ENCODE results near the gene UBASH3A.

Gene UBASH3A

DNA sequence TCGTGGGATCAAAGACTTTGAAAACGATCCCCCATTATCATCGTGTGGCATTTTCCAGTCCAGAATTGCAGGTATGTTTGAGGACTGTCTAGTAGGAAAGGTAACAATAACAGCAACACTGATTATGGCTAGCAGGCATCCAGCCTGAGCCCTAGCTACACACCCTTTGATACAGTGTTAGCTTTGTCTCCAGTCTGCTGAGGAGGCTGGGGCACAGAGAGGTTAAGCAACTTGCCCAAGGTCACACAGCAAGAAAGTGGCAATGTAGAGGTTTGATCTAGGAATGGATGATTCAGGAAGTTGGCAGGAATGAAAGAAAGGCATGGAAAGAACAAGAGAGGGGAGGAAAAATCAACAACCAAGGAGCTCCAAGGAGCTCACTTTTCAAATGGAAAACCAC is 31.2 kb downstream of the UBASH3A start:
- DNase-seq, result no peak

DNA sequence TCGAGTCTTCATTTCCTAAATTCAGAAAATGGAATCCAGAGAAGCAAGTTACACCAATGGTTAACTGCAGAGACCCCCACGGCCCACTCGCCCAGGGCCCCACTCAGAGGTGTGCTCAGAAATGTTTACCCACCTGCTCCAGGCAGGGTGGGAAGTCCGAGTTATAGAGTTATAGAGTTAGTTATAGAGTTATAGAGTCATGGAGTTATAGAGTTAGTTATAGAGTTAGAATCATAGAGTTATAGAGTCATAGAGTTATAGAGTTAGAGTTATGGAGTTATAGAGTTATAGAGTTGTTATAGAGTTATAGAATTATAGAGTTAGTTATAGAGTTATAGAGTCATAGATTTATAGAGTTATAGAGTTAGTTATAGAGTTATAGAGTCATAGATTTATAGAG is 31.7 kb downstream of the UBASH3A start:
- DNase-seq, result no peak

- DNase-seq, result no peak
Observed at GRCh38 chr21:42435833-42436232, 32.1 kb downstream of the UBASH3A start.

GRCh38 chr21:42436914-42437313 is 33.2 kb downstream of the UBASH3A start:
- no peak for DNase-seq

GRCh38 chr21:42437786-42438185 is 34.1 kb downstream of the UBASH3A start:
- DNase-seq, result no peak

GRCh38 chr21:42438316-42439205 is 34.9 kb downstream of the UBASH3A start:
- DNase-seq, result no peak

DNA sequence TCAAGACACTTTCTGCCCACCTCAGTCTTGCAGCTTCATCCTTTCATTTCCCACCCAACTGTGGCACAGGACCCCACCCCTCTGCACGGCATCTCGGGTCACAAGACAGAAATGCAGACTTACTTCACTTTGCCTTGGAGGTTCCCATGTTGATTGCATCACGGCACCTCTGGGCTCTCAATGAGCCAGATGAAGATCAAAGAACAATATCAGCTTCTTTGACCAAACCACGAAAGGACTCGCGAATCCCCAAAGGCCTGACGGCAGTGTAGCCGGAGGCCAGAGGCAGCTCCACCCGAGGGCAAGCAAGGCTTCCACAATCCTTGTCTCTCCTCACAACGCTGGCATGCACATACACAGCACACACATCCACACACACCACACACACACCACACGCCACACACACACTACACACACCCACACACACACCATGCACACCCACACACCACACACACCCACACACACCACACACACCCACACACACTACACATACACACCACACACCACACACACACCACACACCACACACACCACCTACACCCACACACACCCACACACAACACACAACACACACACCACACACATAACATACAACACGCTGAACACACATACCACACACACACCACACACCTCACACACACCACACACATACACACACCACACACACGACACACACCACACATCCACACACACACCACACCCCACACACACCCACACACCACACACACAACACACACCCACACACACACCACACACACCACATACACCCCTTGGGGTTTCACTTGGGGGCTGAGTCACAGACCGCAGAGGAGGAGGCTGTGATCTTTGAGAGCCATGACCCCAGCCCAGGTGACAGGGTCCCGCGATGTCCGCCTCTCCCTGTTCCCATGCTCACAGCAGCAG is 35.8 kb downstream of the UBASH3A start:
- no peak for DNase-seq

DNA sequence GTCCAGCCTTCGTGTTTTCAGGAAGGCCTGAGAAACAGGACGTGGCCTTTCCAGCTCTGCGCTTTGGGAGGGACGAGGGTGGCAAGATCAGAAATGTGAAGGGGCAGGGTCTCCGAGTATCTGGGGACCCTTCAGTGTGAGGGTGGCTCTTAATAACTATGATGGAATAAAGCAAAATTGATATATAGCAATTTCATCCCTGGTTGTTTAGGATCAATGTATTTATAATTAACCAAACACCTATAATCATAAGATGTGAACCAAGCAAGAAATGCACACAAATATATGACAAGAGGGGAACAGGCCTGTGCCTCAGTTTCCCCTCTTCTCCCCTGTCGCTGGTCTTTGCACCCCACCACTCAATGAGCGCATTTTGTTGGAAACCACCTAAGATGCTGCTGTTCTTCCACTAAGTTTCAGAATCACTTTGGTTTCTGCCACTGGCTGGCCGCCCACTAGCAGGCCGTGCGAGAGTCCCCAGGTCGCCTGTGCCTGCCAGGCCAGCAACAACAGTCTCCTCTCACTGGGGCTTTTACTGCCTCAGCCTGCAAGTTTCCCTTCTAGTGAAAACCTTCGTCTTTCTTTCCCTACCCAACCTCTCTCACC is 36.6 kb downstream of the UBASH3A start:
- DNase-seq, result no peak

DNA sequence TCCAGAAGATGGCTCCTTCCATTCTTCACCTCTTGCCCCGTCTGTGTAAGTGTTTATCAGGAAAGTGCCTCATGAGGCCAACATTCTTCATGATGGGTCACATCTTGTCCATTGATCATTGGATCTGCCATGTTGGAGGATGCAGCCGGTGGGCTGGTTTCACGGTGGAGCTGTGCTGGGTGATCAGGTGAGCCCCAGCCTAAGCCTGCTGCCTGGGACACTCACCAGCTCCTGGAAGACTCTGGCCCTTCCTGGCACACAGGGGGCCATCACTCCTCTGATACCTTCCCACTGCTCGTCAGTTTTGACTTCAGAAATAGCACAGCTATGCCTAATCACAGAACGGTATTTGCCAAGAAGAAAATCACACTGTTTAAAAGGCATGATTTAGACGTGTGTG is 38.3 kb downstream of the UBASH3A start:
- DNase-seq, result no peak

GRCh38 chr21:42443181-42443785 is 39.6 kb downstream of the UBASH3A start:
- DNase-seq, result no peak

DNA sequence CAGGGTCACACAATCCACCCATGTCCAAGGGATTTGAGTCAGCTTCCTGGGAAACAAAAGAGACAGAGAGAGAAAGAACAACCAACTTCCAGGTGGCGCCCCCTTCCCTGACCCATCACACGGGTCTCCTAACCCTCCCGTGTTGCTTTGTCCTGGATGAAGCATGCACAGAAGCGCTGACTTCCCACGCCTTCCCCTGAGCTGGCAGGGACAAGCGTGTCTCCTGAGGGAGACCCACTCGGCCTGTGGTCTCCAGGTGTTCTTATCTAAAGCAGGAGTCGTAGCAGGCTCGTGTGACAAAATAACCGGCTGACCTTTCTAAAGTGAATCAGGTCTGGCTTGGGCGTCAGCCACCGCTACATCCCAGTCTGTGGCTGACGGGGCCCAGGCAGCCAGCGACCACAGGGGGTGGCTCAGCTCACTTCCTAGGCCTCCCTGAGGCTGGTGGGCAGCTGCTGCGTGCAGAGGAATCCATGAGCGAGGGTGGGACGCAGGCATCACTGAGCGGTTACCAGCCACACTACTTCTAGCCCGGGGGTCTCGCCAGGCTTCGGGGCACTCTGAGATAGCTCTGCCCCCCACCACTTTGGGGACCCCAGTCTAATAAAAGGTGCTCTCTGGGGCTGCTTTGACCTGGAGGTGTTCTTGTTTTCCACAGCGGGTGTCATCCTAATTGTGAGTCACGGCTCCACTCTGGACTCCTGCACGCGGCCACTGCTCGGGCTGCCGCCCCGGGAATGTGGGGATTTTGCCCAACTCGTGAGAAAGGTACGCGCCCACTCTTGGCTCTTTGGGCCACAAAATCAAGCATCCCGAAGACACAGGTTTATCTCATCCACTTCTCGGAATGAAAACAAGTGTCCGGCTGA is 40.4 kb downstream of the UBASH3A start:
- no peak for DNase-seq

DNA sequence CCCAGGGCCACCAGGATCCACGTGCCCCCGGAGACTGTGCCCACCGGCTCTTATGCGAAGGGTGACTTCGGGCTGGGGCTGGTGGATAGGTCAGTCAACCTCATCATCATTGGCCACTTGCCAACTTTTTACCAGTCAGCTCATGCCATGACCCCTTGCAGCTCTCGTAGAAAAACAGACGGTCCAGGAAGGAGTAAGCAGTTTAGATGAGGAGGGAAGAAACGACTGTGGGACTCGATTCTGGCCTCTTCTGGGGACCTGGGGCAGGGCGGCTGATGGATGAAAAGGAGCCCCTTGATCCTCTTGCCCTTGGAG is 41.0 kb downstream of the UBASH3A start:
- DNase-seq, result no peak

- DNase-seq, result no peak
Observed at GRCh38 chr21:42445311-42445710, 41.6 kb downstream of the UBASH3A start.

DNA sequence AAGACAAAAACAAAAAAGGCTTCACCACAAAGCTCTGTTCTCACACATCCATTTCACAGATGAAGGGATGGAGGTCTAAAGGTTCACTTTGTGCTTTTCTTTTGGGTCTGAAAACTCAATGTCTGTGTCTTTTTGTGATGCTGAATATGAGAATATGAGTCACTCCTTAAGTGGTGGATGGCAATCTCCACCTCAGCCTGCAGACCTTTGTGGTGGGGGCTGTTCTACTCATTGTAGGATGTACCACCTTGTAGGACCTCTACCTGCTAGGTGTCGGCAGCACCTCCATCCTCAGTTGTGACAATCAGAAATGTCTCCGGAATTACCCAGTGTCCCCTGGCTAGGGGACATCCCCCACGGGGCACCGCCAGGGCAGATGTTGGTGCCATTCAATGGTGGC is 42.8 kb downstream of the UBASH3A start:
- DNase-seq, result no peak

GRCh38 chr21:42447182-42447581 is 43.5 kb downstream of the UBASH3A start:
- DNase-seq, result no peak

DNA sequence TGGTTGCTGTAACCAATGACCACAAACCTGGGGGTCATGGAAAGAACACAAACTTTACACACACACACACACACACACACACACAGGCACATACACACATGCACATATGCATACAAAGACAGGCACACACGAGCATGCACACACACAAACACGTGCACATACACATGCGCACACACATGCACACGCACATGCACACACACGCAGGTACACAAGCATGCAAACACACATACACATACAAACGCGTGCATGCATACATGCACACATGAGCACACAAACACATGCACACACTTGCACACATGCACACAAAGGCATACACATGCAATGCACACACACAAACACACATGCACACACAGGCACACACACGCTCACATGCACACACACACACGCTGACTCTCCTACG is 44.0 kb downstream of the UBASH3A start:
- no peak for DNase-seq

GRCh38 chr21:42448686-42449085 is 45.0 kb downstream of the UBASH3A start:
- DNase-seq, result no peak

DNA sequence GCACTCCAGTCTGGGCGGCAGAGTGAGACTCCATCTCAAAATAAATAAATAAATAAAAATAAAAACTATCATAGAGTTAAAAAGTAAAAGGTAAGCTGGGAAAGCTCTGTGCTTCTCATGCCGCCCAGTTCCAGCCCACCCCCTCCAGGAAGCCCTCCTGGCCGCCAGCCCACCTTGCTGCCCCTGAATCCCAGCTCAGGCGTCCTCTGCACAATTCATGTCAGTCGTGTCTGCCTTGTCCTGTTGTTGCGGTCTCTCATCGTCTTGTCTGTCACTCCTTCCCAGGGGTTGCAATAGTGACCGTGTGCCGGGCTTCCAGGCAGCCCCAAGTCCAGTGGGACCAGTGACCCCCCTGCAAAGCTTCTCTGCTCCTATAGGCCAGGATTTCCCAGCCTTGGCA is 48.2 kb downstream of the UBASH3A start:
- DNase-seq, result no peak

DNA sequence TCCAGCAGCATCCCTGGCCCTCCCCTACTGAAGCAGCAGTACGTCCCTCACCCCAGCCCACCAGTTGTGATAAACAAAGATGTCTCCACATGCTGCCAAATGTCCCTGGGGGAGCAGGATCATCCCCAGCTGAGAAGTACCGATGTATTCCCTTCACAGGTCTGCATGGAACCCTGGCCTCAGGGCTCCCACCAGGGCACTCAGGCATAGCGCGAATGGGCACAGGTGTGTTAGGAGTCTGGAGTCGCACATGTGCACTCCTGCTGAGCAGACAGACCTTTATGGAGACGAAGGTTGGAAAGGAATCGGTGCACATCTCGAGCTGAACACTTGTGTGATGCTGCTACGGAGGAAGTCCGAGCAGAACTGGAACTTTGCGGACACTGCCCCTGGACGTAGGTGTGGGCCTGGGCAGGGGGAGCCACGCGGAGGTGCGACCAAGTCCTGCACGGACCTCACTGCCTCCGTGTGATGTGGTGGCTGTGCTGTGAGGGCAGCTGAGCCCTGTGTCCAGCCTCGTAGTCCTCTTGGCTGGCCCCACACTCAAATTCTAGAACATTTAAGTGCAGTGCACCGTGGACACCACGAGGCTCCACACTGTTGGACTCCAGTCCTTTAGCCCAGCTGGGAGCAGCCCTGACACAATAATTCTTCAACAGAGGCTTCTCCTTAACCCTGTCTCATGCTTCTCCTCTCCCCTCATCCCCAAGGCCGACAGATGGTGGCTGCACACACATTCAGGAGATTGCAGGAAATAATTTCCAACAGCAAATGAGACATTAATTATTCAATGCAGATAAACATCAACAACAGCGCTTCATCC is 48.9 kb downstream of the UBASH3A start:
- DNase-seq, result no peak

GRCh38 chr21:42453224-42453985 is 49.7 kb downstream of the UBASH3A start:
- no peak for DNase-seq
